Panc1 (cell line): ENCODE measurements around the gene RAB4B. TPM values are rescaled to one million over a fixed set of nuclear protein-coding genes. Genes with fewer than 3 reads are reported as not detected.
"Not testable (repeated sequence)": the region's sequence is repeated elsewhere in the genome, so short reads cannot be mapped to it uniquely, and the experiment has no call there.

Source experiments
- ATAC-seq: fragments of 200-7000 bp; cut with Tn5 transposase; 2 replicates; pipeline ENCODE4 v1.9.1; 2020; ENCODE audit warnings: mild to moderate bottlenecking, moderate library complexity
- BruUV-seq: library from RNA; stranded (reverse); fragments of 400-500 nt; replicated peaks from 2 replicates; lab custom pipeline; 2021; lab: Mats Ljungman, UMichigan
- CTCF ChIA-PET: fragments of 300-600 bp; sonication (Branson Sonifier 250); formaldehyde crosslinking; loops from one replicate; lab custom pipeline; 2022; ENCODE audit warnings: antibody characterized with exemption; lab: Charles Lee
- POLR2A ChIA-PET: fragments of 300-600 bp; sonication (Branson Sonifier 250); formaldehyde crosslinking; loops from one replicate; lab custom pipeline; 2022; ENCODE audit warnings: antibody characterized with exemption; lab: Charles Lee
- DNase-seq: peaks from one replicate; pipeline ENCODE4 v3.0.0-alpha.2; 2010; ENCODE audit warnings: low read depth, low spot score
- H3K27ac ChIP-seq: 2 replicates; pipeline ENCODE4 v1.5.1; 2011; ENCODE audit warnings: mild to moderate bottlenecking, low read length, inconsistent platforms
- H3K27me3 ChIP-seq: fragments of 200-500 bp; sonication (Bioruptor generic); 2 replicates; pipeline ENCODE4 v1.6.0; 2014; ENCODE audit warnings: low read length, inconsistent platforms; ENCODE audit not compliant: control insufficient read depth, insufficient read depth
- H3K36me3 ChIP-seq: fragments of 200-500 bp; sonication (Bioruptor generic); 2 replicates; pipeline ENCODE4 v1.5.1; 2014; ENCODE audit warnings: inconsistent platforms, mild to moderate bottlenecking, low read length, moderate library complexity; ENCODE audit not compliant: control insufficient read depth, insufficient read depth
- H3K4me1 ChIP-seq: 2 replicates; pipeline ENCODE4 v1.5.1; 2011; ENCODE audit warnings: inconsistent platforms, mild to moderate bottlenecking, low read length, moderate library complexity; ENCODE audit not compliant: control insufficient read depth, insufficient read depth
- H3K4me3 ChIP-seq, 2 experiments: 2 replicates each; pipeline ENCODE4 v1.5.1; 2011 to 2012; ENCODE audit warnings: low read depth in 2 of 2, low read length in 2 of 2, mild to moderate bottlenecking in 2 of 2, inconsistent platforms in 1 of 2, moderate library complexity in 1 of 2
- H3K9me3 ChIP-seq: fragments of 200-500 bp; sonication (Bioruptor generic); 2 replicates; pipeline ENCODE4 v1.5.1; 2014; ENCODE audit warnings: low read depth, mild to moderate bottlenecking, inconsistent platforms, low read length, moderate library complexity; ENCODE audit not compliant: control insufficient read depth, insufficient read depth
- POLR2AphosphoS5 ChIP-seq: IDR thresholded peaks from 2 replicates; pipeline ENCODE4 v1.6.1; 2012; ENCODE audit warnings: mild to moderate bottlenecking, low read depth, low read length, moderate library complexity
- SIN3A ChIP-seq: IDR thresholded peaks from 2 replicates; pipeline ENCODE4 v1.6.1; 2012; ENCODE audit warnings: low read depth, mild to moderate bottlenecking, low read length, moderate library complexity, borderline replicate concordance; ENCODE audit not compliant: insufficient read depth
- TCF7L2 ChIP-seq: IDR thresholded peaks from 2 replicates; pipeline ENCODE4 v1.6.1; 2011; ENCODE audit warnings: mild to moderate bottlenecking, low read depth, low read length, inconsistent platforms
- in situ Hi-C: cut with HindIII; loops from 2 replicates; pipeline ENCODE4 v1.10.0; 2016; ENCODE audit warnings: low sequenced_read_pairs, low pct_unique_long_range_greater_than_20kb
- intact Hi-C: fragments of 100-400 bp; cut with micrococcal nuclease; formaldehyde crosslinking; loops from one replicate; pipeline ENCODE4 v1.10.0; 2022; ENCODE audit not compliant: unreplicated experiment
- total RNA-seq: library from RNA; stranded (reverse); gene quantifications from one replicate; pipeline ENCODE4 v1.2.1, GENCODE V29; 2021; ENCODE audit not compliant: unreplicated experiment
- TF ChIP-seq, protein P1 (sequence below): fragments of 450-650 bp; IDR thresholded peaks from 2 replicates; pipeline ENCODE4 v1.5.1; 2017; ENCODE audit warnings: mild to moderate bottlenecking
- TF ChIP-seq, protein P2 (sequence below), 2 experiments: IDR thresholded peaks; 2 replicates each; pipeline ENCODE4 v1.6.1; 2011 to 2012; ENCODE audit warnings: low read depth in 2 of 2, control low read depth in 1 of 2, low read length in 1 of 2, mild to moderate bottlenecking in 1 of 2, moderate library complexity in 1 of 2; ENCODE audit not compliant: insufficient read depth in 1 of 2

The RAB4B gene
- total RNA-seq, 1 experiment from 2014 or later: 24.8 TPM

DNA sequence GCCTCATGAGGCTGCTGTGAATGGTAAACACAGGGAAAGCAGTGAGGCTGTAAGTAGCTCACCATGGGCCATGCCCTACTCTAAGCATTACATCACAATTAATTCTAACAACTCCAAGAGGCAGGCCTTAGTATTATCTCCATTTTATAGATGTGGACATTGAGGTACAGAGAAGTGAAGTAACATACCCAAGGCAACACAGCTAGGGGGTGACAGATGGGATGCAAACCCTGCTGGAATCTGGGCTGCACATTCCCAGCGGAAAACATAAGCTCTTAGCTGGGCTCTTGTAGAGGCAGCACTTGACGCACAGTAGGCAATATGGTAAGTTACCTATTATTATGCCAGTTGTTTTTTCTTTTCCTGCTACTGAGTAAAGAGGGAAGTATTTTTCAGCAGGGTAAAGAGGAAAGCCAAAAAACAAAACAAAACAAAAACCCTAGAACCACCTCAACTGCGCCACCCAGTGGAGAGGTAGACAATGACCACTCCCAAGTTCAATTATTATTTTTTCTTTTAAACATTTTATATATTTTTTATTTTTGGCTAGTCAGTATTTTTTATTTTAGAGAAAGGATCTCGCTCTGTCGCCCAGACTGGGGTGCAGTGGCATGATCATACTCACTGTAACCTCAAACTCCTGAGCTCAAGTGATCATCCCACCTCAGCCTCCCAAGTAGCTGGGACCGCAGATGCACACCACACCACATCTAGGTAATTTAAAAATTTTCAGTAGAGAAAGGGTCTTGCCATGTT lies 41.6 kb downstream of the RAB4B start:
- CTCF ChIA-PET: interaction anchor here (0.9 kb wide), 1 partner anchor 157 kb away, joined by 3 read pairs; no protein-coding TSS in a partner anchor
- H3K4me3 ChIP-seq, in situ Hi-C loops, H3K36me3 ChIP-seq, intact Hi-C loops, BruUV-seq, H3K4me1 ChIP-seq, H3K27me3 ChIP-seq, H3K9me3 ChIP-seq, ATAC-seq, POLR2A ChIA-PET, DNase-seq: not testable (repeated sequence)
- peak overlapping the region; percentile 48; the same call in 1 of the 2 replicates for H3K27ac ChIP-seq
- TF ChIP-seq, protein P1, sequence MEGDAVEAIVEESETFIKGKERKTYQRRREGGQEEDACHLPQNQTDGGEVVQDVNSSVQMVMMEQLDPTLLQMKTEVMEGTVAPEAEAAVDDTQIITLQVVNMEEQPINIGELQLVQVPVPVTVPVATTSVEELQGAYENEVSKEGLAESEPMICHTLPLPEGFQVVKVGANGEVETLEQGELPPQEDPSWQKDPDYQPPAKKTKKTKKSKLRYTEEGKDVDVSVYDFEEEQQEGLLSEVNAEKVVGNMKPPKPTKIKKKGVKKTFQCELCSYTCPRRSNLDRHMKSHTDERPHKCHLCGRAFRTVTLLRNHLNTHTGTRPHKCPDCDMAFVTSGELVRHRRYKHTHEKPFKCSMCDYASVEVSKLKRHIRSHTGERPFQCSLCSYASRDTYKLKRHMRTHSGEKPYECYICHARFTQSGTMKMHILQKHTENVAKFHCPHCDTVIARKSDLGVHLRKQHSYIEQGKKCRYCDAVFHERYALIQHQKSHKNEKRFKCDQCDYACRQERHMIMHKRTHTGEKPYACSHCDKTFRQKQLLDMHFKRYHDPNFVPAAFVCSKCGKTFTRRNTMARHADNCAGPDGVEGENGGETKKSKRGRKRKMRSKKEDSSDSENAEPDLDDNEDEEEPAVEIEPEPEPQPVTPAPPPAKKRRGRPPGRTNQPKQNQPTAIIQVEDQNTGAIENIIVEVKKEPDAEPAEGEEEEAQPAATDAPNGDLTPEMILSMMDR: peak; percentile 78

DNA sequence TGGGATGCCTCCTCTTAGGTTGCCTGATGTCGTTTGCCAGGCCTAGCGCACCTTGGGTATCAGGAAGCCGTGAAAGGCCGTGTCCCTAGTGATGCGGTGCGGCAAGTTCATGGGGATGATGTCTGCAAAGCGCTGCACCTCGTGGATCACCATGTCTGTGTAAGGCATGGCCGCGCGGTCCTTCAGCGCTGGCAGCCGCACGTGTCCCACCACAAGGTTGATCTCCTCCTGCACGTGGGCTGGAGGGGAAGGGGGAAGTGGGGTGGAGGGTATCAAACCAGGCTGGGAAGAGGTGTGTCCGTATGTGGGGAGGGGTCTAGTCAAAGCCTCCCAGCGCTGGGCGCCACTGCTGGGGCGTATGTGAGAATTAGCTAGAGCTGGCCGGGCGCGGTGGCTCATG lies 44.1 kb downstream of the RAB4B start:
- Histone ChIP-seq H3K27ac (no peak overlapping the region), H3K9me3 (no peaks in the 10 kb centered on the region), H3K36me3 (no peaks in the 10 kb centered on the region), H3K4me1 (peaks cover 4% of the 10 kb centered on the region; the same call in 1 of the 2 replicates), H3K4me3 (no peak overlapping the region), H3K27me3 (no peaks in the 10 kb centered on the region)
- POLR2A ChIA-PET: interaction anchor here (0.5 kb wide), 1 partner anchor 159 kb away, joined by 4 read pairs; no protein-coding TSS in a partner anchor
- TF ChIP-seq POLR2AphosphoS5 (no peak), SIN3A (no peak), TCF7L2 (no peak)
- TF ChIP-seq, protein P2, sequence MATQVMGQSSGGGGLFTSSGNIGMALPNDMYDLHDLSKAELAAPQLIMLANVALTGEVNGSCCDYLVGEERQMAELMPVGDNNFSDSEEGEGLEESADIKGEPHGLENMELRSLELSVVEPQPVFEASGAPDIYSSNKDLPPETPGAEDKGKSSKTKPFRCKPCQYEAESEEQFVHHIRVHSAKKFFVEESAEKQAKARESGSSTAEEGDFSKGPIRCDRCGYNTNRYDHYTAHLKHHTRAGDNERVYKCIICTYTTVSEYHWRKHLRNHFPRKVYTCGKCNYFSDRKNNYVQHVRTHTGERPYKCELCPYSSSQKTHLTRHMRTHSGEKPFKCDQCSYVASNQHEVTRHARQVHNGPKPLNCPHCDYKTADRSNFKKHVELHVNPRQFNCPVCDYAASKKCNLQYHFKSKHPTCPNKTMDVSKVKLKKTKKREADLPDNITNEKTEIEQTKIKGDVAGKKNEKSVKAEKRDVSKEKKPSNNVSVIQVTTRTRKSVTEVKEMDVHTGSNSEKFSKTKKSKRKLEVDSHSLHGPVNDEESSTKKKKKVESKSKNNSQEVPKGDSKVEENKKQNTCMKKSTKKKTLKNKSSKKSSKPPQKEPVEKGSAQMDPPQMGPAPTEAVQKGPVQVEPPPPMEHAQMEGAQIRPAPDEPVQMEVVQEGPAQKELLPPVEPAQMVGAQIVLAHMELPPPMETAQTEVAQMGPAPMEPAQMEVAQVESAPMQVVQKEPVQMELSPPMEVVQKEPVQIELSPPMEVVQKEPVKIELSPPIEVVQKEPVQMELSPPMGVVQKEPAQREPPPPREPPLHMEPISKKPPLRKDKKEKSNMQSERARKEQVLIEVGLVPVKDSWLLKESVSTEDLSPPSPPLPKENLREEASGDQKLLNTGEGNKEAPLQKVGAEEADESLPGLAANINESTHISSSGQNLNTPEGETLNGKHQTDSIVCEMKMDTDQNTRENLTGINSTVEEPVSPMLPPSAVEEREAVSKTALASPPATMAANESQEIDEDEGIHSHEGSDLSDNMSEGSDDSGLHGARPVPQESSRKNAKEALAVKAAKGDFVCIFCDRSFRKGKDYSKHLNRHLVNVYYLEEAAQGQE (IDR thresholded peaks at IDR 0.05; ENCODE audit: insufficient read depth in 1 of 2, low read depth in 2 of 2, low read length in 1 of 2): no peak
- TF ChIP-seq, protein P1: no peak
- BruUV-seq: no TSS peak
- CTCF ChIA-PET: no interaction called here
- in situ Hi-C loops: no loop called here
- no peak for ATAC-seq
- no peak for DNase-seq
- intact Hi-C loops: no loop called here

DNA sequence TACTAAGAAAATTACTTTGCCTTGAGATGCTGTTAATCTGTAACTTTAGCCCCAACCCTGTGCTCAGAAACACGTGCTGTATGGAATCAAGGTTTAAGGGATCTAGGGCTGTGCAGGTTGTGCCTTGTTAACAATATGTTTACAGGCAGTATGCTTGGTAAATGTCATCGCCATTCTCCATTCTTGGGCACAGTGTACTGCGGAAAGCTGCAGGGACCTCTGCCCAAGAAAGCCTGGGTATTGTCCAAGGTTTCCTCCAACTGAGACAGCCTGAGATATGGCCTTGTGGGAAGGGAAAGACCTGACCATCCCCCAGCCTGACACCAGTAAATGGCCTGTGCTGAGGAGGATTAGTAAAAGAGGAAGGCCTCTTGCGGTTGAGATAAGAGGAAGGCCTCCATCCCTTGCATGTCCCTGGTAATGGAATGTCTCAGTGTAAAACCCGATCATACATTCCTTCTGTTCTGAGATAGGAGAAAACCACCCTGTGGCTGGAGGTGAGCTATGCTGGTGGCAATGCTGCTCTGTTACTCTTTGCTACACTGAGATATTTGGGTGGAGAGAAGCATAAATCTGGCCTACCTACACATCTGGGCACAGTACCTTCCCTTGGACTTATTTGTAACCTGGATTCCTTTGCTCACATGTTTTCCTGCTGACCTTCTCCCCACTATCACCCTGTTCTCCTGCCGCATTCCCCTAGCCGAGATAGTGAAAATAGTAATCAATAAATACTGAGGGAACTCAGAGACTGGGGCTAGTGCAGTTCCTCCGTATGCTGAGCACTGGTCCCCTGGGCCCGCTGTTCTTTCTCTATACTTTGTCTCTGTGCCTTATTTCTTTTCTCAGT lies 44.9 kb downstream of the RAB4B start:
- DNase-seq, H3K4me1 ChIP-seq, BruUV-seq, in situ Hi-C loops, ATAC-seq, H3K9me3 ChIP-seq, CTCF ChIA-PET, H3K27me3 ChIP-seq, H3K36me3 ChIP-seq, H3K4me3 ChIP-seq, intact Hi-C loops, H3K27ac ChIP-seq: not testable (repeated sequence)
- POLR2A ChIA-PET: interaction anchor here (0.5 kb wide), 1 partner anchor 160 kb away, joined by 4 read pairs; no protein-coding TSS in a partner anchor

DNA sequence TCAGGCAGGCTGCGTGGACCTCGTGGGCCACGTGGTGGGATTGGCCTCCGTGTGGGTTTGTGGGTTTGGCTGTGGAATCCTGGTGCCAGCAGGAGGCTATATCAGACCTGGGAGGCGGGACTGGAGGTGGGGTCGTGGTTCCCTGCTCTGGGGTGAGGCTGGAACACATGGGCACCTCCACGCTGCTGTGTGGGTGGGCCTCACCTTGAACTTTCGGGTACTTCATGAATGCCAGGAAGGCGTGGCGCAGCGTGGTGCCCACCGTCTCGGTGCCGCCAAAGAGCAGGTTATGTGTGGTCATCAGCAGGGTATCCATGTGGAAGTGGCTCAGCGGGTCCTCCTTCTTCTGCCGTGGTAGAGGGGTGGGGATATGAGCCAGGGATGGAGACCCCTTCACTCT lies 46.9 kb downstream of the RAB4B start:
- DNase-seq, H3K27me3 ChIP-seq, POLR2A ChIA-PET, H3K4me1 ChIP-seq, in situ Hi-C loops, CTCF ChIA-PET, H3K9me3 ChIP-seq, intact Hi-C loops, H3K4me3 ChIP-seq, H3K27ac ChIP-seq, H3K36me3 ChIP-seq, BruUV-seq, ATAC-seq: not testable (repeated sequence)
